GM19455 (cell line): ENCODE data around the gene ACBD5.
"Not testable (repeated sequence)": the region's sequence is repeated elsewhere in the genome, so short reads cannot be mapped to it uniquely, and the experiment has no call there.

Experiments
- ATAC-seq: cut with Tn5 transposase; IDR thresholded peaks from one replicate; pipeline ENCODE4 v1.9.1; 2021; ENCODE audit not compliant: unreplicated experiment

ACBD5 gene

DNA sequence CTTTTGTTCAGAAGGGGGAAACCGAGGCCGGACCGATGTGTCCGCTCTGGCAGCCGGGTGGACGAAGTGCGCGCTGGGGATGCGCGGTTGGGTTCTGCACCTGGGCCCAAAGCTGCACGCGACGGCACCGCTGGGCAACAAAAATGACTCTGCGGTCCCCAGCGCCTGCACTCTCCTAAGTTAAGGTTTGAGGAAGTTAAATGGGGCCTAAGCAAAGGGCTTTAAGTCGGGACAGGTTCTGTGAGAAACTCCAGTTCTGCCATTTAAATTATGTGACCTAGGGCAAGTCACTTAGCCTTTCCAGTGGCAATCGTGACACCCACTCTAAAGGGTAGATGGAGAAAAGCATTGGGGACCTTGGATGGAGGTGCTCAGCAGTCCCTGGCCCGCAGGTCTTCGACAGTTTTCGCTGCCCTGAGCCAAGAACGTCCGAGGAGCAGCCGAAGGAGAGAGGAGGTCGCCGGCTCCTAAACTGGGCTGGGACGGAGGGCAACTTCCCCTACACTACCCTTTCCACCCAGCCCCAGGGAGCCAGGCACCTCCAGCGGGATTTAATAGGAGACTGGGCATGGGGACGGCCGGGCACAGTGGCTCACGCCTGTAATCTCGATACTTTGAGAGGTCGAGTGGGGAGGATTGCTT is 534 bp upstream of the ACBD5 start:
- peak; percentile 16 for ATAC-seq

DNA sequence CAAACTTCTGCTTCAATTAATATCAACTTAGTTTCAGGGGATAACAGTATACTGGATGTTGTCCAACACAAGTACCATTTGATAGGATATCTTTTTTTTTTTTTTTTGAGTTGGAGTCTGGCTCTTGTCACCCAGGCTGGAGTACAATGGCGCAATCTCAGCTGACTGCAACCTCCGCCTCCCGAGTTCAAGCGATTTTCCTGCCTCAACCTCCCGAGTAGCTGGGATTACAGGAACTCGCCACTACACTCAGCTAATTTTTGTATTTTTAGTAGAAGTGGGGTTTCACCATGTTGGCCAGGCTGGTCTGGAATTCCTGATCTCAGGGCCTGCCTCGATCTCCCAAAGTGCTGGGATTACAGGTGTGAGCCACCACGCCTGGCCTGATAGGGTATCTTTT is 3.1 kb downstream of the ACBD5 start:
- not testable (repeated sequence) for ATAC-seq

GRCh38 chr10:27236589-27237128 is 3.9 kb downstream of the ACBD5 start:
- not testable (repeated sequence) for ATAC-seq

DNA sequence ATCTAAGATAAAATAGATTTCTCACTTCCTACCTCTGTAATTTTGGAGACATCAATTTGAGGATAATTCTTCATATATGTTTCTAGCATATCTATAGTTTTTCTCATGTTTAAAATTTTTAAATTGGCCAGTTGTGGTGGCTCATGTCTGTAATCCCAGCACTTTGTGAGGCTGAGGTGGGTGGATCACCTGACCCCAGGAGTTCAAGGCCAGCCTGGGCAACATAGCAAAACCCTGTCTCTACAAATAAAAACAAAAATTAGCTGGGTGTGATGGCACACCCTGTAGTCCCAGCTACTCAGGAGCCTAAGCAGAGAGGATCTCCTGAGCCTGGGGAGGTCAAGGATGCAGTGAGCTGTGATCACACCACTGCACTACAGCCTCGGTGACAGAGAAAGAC is 4.9 kb downstream of the ACBD5 start:
- ATAC-seq = no peak

- ATAC-seq = no peak
Observed at GRCh38 chr10:27230022-27230421, 10.6 kb downstream of the ACBD5 start.

DNA sequence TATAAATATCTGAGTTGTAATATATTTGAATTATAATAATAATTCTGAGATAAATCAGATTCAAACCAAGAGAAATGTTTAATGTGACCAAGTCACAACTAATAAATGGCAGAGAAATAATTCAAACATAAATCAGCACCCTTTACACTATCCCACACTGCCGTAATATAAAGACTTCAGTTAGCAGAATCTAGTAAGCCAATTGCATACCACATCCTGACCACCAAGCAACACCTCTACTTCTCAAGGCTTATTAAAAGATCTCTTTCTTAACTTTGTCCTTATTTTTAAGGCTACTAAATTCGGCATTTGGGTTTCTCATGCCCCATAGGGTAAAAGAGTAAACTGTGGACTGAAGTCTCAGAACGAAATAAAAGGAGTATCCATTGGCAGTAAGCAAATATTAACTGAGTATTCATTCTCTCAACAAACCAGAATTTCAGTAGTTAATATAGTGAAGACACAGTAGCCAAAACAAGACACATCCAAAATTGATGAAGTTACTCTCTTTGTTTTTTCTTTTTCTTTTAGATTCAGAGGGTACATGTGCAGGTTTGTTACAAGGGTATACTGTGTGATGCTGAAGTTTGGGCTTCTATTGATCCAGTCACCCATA is 14.8 kb downstream of the ACBD5 start:
- ATAC-seq = no peak

GRCh38 chr10:27225011-27225590 is 15.5 kb downstream of the ACBD5 start:
- ATAC-seq = no peak

DNA sequence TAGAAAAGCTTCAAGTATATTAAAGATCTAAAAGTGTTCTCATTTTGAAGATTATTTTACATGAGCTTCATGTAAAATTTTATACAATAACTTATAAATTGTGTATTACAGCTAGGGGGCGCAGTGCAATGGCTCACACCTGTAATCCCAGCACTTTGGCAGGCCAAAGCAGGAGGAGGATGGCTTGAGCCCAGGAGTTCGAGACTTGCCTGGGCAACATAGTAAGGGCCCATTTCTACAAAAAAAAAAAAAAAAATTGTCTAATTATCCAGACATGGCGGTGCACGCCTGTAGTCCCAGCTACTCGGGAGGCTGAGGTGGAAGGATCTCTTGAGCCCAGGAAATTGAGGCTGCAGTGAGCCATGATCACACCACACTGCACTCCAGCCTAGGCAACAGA is 16.6 kb downstream of the ACBD5 start:
- ATAC-seq = no peak

DNA sequence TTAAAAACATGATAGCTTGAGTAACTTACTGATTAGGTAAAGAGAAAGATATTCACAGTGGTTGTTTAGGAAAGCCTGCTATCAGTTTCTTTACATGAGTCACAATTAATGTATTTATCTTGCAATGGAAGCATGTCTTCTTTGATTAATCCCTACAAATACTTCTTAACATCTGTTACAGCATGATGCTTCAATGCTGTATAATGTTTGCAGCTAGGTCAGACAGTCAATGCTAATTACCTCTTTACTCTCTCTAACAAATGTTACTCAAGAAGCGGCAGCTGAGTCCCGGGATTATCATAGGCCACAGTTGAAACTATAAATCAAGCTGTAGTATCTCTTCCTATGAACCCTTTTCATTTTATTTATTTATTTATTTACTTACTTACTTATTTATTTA is 33.2 kb downstream of the ACBD5 start:
- ATAC-seq = no peak

DNA sequence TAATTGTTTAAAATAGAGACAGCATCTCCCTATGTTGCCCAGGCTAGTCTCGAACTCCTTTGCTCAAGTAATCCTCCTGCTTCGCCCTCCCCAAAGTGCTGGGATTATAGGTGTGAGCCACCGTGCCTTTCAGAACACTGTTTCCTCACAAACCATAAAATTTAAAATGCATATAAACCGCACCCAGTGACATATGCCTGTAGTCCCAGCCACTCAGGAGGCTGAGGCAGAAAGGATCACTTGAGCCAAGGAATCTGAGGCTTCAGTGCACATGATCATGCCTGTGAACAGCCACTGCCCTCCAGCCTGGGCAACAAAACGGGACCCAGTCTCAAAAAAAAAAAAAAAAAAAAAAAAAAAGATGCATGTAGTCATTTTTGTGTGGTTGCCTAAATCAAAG is 36.8 kb downstream of the ACBD5 start:
- ATAC-seq = no peak

- ATAC-seq = no peak
Observed at GRCh38 chr10:27197980-27198620, 42.5 kb downstream of the ACBD5 start.

DNA sequence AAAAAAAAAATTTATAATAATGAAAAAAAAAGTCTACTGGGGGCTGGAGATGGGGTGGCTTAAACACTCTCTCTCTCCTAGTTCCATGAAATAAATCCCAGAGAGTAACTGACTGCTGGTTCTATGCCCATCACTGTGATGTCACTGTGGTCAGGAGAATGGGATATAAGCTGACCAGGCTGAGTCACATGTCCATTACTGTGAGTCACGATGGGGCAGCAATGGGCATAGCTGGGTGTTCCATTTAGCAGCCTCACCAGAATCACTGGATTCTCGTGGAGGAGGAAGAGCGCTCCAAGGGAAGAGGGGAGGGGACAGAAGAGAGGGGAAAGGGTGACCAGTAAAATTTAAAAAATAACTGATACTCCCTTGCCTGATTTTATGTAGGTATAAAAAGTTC is 48.3 kb downstream of the ACBD5 start:
- no peak for ATAC-seq

GRCh38 chr10:27190508-27190907 is 50.1 kb downstream of the ACBD5 start:
- no peak for ATAC-seq

- no peak for ATAC-seq
Observed at GRCh38 chr10:27188897-27189296, 51.7 kb downstream of the ACBD5 start.

- no peak for ATAC-seq
Observed at GRCh38 chr10:27188259-27188658, 52.3 kb downstream of the ACBD5 start.

- ATAC-seq = no peak
Observed at GRCh38 chr10:27169849-27170248, 70.7 kb downstream of the ACBD5 start.

DNA sequence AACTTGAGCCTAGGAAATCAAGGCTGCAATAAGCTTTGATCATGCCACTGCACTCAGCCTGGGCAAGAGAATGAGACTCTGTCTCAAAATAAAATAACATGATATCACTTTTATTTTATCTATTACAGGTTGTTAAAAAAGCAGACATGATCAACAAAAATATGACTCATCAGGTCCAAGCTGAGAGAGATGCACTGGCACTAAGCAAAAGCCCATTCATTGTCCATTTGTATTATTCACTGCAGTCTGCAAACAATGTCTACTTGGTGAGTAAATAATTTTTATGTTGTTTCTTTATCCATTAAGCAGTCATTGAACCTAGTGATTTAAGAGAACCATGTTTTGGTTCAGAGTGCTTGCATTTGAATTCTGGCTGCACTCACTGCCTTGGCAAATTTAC is 82.2 kb downstream of the ACBD5 start:
- ATAC-seq = no peak

- no peak for ATAC-seq
Observed at GRCh38 chr10:27157150-27157549, 83.4 kb downstream of the ACBD5 start.

- ATAC-seq = not testable (repeated sequence)
Observed at GRCh38 chr10:27156566-27156965, 84.0 kb downstream of the ACBD5 start.

DNA sequence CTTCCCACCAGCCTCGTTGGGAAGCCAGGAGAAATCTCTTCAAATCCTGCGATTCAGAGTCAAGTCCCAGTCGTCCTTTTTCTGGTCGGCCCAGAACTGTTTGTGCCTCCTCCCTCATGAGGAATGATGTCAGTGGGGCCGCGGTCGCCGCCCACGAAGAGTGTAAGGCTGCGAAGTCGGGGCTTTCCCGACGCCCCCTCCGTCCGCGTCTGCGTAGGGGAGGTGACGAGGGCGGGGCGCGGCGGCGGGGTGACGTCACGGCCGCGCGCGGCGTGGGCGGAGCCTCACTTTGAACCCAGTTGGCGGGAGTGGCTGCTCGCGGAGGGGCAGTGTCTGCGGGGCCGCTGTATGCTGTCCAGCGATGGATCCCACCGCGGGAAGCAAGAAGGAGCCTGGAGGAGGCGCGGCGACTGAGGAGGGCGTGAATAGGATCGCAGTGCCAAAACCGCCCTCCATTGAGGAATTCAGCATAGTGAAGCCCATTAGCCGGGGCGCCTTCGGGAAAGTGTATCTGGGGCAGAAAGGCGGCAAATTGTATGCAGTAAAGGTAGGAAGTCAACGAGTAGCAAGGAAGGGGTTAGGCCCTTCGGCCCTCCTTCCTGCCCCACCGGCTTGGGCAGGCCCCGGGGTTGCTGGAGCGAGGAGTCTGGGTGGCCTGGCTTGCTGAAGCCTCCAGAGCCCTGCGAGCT is 85.4 kb downstream of the ACBD5 start, which contains the start of gene MASTL:
Gene MASTL, plus strand, starts transcription at position 287 of the 689 bp plus-strand sequence. Its CDS starts 75 bp downstream, at position 362.
- ATAC-seq = peak; percentile 72

DNA sequence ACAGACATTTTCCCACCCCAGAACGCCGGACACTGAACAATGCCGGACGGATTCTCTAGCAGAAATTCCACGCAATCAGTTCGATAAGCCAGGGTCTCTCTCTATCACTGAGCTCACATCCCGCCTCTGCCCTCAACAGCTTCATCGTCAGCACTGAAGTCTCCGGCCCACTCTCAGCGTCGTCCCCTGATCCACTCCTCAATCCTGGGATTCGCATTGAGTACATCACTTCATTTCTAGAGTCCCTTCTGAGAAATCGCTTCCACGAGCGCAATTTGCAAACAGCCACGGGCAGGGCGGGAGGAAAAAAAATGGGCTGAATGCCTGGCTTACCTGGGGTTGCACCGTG is 86.8 kb downstream of the ACBD5 start:
- peak; percentile 7 for ATAC-seq
